ENCODE measurements around the gene CCND2. TPM values are rescaled to one million over a fixed set of nuclear protein-coding genes. Genes with fewer than 3 reads are reported as not detected.
"Not testable (repeated sequence)": the region's sequence is repeated elsewhere in the genome, so short reads cannot be mapped to it uniquely, and the experiment has no call there.

CCND2 gene
- total RNA-seq = 93.0 TPM
- long read RNA-seq, full-length matches to known transcripts = 38 of 67 reads
- long read RNA-seq, partial matches to known transcripts = 1 of 67 reads
- long read RNA-seq, other reads (novel, unspliced or antisense) = 28 of 67 reads

GRCh38 chr12:4273652-4274395 lies at the start of gene CCND2:
TSS of gene CCND2 (plus strand) at chr12:4273762. CDS start at chr12:4274041, 279 bp downstream.
- no peak for DNase-seq (ENCODE audit: low spot score)

GRCh38 chr12:4224206-4224889 lies 49.2 kb upstream of the CCND2 start:
- DNase-seq (ENCODE audit: low spot score) = no peak

- DNase-seq (ENCODE audit: low spot score) = no peak
Measured at GRCh38 chr12:4225571-4225970, 48.0 kb upstream of the CCND2 start.

- DNase-seq (ENCODE audit: low spot score) = no peak
Measured at GRCh38 chr12:4227046-4227445, 46.5 kb upstream of the CCND2 start.

- DNase-seq (ENCODE audit: low spot score) = no peak
Measured at GRCh38 chr12:4228122-4228580, 45.4 kb upstream of the CCND2 start.

- DNase-seq (ENCODE audit: low spot score) = no peak
Measured at GRCh38 chr12:4230526-4230925, 43.0 kb upstream of the CCND2 start.

- DNase-seq (ENCODE audit: low spot score) = no peak
Measured at GRCh38 chr12:4238577-4238976, 35.0 kb upstream of the CCND2 start.

- no peak for DNase-seq (ENCODE audit: low spot score)
Measured at GRCh38 chr12:4239746-4240145, 33.8 kb upstream of the CCND2 start.

- DNase-seq (ENCODE audit: low spot score) = no peak
Measured at GRCh38 chr12:4240161-4240783, 33.3 kb upstream of the CCND2 start.

GRCh38 chr12:4240981-4241380 lies 32.6 kb upstream of the CCND2 start:
- no peak for DNase-seq (ENCODE audit: low spot score)

- DNase-seq (ENCODE audit: low spot score) = no peak
Measured at GRCh38 chr12:4241592-4241991, 32.0 kb upstream of the CCND2 start.

- no peak for DNase-seq (ENCODE audit: low spot score)
Measured at GRCh38 chr12:4242595-4242994, 31.0 kb upstream of the CCND2 start.

- DNase-seq (ENCODE audit: low spot score) = no peak
Measured at GRCh38 chr12:4243091-4243490, 30.5 kb upstream of the CCND2 start.

- not testable (repeated sequence) for DNase-seq (ENCODE audit: low spot score)
Measured at GRCh38 chr12:4243491-4244100, 30.0 kb upstream of the CCND2 start.

- no peak for DNase-seq (ENCODE audit: low spot score)
Measured at GRCh38 chr12:4244868-4245267, 28.7 kb upstream of the CCND2 start.

- DNase-seq (ENCODE audit: low spot score) = no peak
Measured at GRCh38 chr12:4245446-4245845, 28.1 kb upstream of the CCND2 start.

- DNase-seq (ENCODE audit: low spot score) = no peak
Measured at GRCh38 chr12:4246116-4246515, 27.4 kb upstream of the CCND2 start.

- DNase-seq (ENCODE audit: low spot score) = no peak
Measured at GRCh38 chr12:4250691-4251090, 22.9 kb upstream of the CCND2 start.

GRCh38 chr12:4251216-4251891 lies 22.2 kb upstream of the CCND2 start:
- DNase-seq (ENCODE audit: low spot score) = no peak

- no peak for DNase-seq (ENCODE audit: low spot score)
Measured at GRCh38 chr12:4251967-4252366, 21.6 kb upstream of the CCND2 start.

GRCh38 chr12:4252601-4253000 lies 21.0 kb upstream of the CCND2 start:
- DNase-seq (ENCODE audit: low spot score) = no peak

All from mesenteric fat pad (tissue), 1 donor.